GOT3 (cell line): ENCODE results near the gene SLC23A3.
"Not testable (repeated sequence)": the region's sequence is repeated elsewhere in the genome, so short reads cannot be mapped to it uniquely, and the experiment has no call there.

Experiments used
- DNase-seq: peaks from one replicate; lab custom pipeline; 2025; ENCODE audit warnings: mixed read lengths; lab: John Stamatoyannopoulos, UW

SLC23A3 gene

GRCh38 chr2:219205165-219205538 lies 35.3 kb upstream of the SLC23A3 start:
- DNase-seq = no peak

- no peak for DNase-seq
These were observed 34.8 kb upstream of the SLC23A3 start for GRCh38 chr2:219204425-219205164.

DNA sequence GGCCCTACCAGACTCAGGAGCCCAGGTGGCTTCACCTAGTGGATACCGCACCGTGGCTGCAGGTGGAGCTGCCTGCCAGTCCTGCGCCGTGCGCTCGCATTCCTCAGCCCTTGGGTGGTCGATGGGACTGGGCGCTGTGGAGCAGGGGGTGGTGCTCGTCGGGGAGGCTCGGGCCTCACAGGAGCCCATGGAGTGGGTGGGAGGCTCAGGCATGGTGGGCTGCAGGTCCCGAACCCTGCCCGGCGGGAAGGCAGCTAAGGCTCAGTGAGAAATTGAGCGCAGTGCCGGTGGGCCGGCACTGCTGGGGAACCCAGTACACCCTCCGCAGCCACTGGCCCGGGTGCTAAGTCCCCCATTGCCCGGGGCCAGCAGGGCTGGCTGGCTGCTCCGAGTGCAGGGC lies 31.5 kb upstream of the SLC23A3 start:
- not testable (repeated sequence) for DNase-seq

DNA sequence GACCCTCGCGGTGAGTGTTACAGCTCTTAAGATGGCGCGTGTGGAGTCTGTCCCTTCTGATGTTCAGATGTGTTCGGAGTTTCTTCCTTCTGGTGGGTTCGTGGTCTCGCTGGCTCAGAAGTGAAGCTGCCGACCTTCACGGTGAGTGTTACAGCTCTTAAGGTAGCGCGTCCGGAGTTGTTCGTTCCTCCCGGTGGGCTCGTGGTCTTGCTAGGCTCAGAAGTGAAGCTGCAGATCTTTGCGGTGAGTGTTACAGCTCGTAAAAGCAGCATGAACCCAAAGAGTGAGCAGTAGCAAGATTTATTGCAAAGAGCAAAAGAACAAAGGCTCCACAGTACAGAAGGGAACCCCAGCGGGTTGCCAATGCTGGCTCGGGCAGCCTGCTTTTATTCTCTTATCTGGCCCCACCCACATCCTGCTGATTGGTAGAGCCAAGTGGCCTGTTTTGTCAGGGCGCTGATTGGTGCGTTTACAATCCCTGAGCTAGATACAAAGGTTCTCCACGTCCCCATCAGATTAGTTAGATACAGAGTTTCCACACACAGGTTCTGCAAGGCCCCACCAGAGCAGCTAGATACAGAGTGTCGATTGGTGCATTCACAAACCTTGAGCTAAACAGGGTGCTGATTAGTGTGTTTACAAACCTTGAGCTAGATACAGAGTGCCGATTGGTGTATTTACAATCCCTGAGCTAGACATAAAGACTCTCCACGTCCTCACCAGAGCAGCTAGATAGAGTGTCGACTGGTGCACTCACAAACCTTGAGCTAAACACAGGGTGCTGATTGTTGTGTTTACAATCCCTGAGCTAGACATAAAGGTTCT lies 30.9 kb upstream of the SLC23A3 start:
- DNase-seq = not testable (repeated sequence)

GRCh38 chr2:219199470-219200211 lies 29.8 kb upstream of the SLC23A3 start:
- DNase-seq = no peak

GRCh38 chr2:219198974-219199373 lies 29.1 kb upstream of the SLC23A3 start:
- no peak for DNase-seq

- no peak for DNase-seq
These were observed 27.6 kb upstream of the SLC23A3 start for GRCh38 chr2:219197388-219197787.

- no peak for DNase-seq
These were observed 17.1 kb upstream of the SLC23A3 start for GRCh38 chr2:219186754-219187456.

DNA sequence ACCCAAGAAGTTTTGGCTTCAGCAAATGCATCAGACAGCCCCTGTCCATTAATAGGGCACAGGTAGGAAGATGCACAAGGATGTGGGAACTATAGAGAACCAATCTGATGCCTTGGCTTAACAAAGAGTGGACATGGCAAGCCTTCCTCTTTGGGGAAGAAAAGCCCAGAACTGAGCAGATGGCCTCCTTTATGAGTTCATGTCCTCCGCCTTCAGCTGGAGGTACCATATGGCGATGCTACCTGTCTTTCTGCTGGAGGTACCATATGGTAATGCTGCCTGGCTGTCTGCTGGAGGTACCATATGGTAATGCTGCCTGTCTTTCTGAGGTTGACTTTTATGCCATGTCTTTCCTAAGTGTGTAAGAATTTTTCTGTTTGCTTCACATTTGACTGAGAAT lies 14.3 kb upstream of the SLC23A3 start:
- no peak for DNase-seq

DNA sequence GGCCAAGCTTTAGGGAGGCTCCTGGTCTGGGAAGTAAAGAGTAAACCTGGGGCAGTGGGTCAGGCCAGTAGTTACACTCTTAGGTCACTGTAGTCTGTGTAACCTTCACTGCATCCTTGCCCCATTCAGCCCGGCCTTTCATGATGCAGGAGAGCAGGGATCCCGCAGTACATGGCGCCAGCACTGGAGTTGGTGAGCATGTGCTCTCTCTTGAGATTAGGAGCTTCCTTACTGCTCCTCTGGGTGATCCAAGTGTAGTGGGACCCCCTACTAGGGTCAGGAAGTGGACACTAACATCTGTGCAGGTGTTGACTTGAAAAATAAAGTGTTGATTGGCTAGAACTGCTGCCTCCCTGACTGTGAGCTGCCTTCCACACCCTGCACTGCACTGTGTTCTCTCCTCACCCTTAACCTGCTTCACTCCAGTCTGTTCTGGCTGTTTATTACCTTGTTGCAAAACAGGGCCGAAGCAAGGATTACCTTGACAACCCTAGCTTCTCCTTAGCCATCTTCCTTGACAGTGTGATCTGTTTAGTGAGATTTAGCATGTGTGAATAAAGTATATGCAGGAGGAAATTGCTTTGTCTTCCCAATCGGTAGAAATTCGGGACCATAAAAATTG lies 13.4 kb upstream of the SLC23A3 start:
- no peak for DNase-seq

- DNase-seq = no peak
These were observed 12.7 kb upstream of the SLC23A3 start for GRCh38 chr2:219182331-219183150.

DNA sequence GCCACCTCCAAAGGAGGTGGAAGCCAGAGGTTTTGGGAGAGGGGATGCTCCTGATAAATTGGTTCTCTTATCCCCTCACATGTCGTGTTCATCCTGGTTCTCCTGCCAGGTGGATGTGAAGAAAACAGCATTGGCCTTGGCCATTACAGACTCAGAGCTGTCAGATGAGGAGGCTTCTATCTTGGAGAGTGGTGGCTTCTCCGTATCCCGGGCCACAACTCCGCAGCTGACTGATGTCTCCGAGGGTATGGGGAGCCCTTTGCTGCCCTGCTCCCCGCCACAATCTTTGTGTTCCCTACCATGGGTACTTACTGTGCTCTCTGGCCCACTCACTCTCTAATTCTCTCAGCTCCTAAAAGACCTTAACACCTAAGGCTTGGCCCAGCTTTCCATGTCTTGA lies 11.7 kb upstream of the SLC23A3 start:
- DNase-seq = no peak

GRCh38 chr2:219180961-219181360 lies 11.1 kb upstream of the SLC23A3 start:
- no peak for DNase-seq

DNA sequence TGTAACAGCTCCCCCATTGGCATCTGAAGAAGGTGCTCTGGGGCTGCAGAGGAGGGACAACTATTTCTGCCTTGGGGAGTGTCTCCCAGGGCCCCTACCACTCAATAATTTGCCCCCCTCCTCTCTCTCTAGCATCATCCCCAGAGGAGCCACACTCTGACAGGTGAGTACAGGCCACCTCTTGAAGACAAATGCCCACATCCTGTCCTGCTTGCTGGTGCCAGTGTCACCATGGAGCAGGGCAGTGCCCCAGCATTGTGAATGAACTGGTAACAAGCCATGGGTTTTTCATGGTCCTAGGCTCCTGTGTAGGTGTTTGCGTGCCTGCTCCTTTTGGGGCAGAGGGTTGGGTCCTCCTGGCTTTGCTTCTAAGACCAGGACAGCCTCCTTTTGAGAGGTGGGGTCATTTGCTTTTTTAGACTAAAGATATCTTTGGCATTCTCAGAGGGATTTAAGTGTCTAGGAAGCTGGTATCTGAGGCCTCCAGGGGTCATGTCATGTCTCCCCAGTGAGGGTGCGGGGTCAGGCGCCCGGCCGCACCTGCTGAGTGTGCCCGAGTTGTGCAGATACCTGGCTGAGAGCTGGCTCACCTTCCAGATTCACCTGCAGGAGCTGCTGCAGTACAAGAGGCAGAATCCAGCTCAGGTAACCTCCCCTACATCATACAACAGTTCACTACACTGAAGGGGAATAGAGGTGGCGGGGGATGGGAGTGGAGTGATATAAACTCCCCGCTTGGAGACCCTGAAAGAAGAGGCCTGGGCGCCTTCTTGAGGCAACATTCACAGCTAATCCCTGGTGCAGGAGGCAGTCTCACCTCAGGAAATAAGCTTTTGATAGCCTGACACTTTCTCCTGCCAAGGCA lies 10.0 kb upstream of the SLC23A3 start:
- no peak for DNase-seq

- no peak for DNase-seq
These were observed 8.7 kb upstream of the SLC23A3 start for GRCh38 chr2:219178377-219179175.

GRCh38 chr2:219177552-219178376 lies 7.9 kb upstream of the SLC23A3 start, which contains the start of gene RETREG2:
TSS of gene RETREG2 (plus strand) at chr2:219178275. CDS start at chr2:219178353, 78 bp downstream.
- DNase-seq = peak; percentile 67

- peak; percentile 32 for DNase-seq
These were observed 7.2 kb upstream of the SLC23A3 start, which contains the start of gene CNPPD1 for GRCh38 chr2:219176818-219177551. TSS of gene CNPPD1 (minus strand) at chr2:219176925. CDS start at chr2:219176828, 97 bp downstream.
